Endothelial cell of umbilical vein (primary cell): Measurements from ENCODE around the gene INSC.

ENCODE experiments used
- EZH2 ChIP-seq: IDR thresholded peaks from 2 replicates; pipeline ENCODE4 v1.6.1; 2012; ENCODE audit warnings: borderline replicate concordance, low read depth, mild to moderate bottlenecking, moderate library complexity, low read length, inconsistent platforms; ENCODE audit not compliant: severe bottlenecking
- FOS ChIP-seq: IDR thresholded peaks from 2 replicates; pipeline ENCODE4 v1.6.1; 2011; ENCODE audit warnings: mild to moderate bottlenecking, low read length, moderate library complexity, borderline replicate concordance; ENCODE audit not compliant: insufficient read depth
- GATA2 ChIP-seq: IDR thresholded peaks from 2 replicates; pipeline ENCODE4 v1.7.0; 2011; ENCODE audit warnings: low read depth, mild to moderate bottlenecking, moderate library complexity, mixed read lengths, low read length; ENCODE audit not compliant: insufficient read length, insufficient read depth
- MYC ChIP-seq: IDR thresholded peaks from one replicate; pipeline ENCODE4 v1.6.1; 2011; ENCODE audit warnings: mild to moderate bottlenecking, low read depth, low read length
- POLR2A ChIP-seq: IDR thresholded peaks from 2 replicates; pipeline ENCODE4 v1.6.1; 2012; ENCODE audit warnings: low read depth, mild to moderate bottlenecking, control low read depth, low read length
- POLR2AphosphoS5 ChIP-seq: IDR thresholded peaks from 2 replicates; pipeline ENCODE4 v1.6.1; 2012; ENCODE audit warnings: low read depth, mild to moderate bottlenecking, control low read depth, low read length, moderate library complexity; ENCODE audit not compliant: insufficient read depth
- TF ChIP-seq, protein P1 (sequence below), 2 donors: IDR thresholded peaks; 1 replicate in 1 of 2; 2 replicates in 1 of 2; pipeline ENCODE4 v1.5.1; 2011; ENCODE audit warnings: low read length in 2 of 2, mild to moderate bottlenecking in 2 of 2, moderate library complexity in 2 of 2, control low read depth in 1 of 2, inconsistent platforms in 1 of 2, low read depth in 1 of 2; ENCODE audit not compliant: insufficient read depth in 1 of 2; ENCODE audit errors: extremely low read depth in 1 of 2
- TF ChIP-seq, protein P2 (sequence below): IDR thresholded peaks from 2 replicates; pipeline ENCODE4 v1.6.1; 2011; ENCODE audit not compliant: insufficient read depth, insufficient read length

DNA sequence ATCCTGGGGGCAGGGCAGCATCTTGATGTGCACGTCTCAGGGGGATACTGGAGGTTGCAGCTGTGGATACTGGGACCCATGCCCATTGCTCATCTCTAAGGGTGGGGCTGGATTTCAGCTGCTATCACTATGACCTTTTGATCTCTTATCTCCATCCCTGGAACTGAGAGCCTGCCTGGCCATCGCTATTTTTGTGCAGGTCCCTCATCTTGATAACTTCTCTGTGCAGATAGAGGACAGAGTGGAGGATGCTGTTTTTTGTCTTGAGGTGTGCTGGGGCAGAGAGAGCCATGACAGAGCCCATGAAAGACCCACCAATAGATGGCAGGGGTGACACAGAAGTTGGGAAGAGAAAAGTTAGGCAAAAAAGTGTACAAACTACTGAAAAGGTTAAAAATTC, 5.1 kb upstream of the INSC start:
- TF ChIP-seq POLR2AphosphoS5 = no peak
- TF ChIP-seq, protein P1, sequence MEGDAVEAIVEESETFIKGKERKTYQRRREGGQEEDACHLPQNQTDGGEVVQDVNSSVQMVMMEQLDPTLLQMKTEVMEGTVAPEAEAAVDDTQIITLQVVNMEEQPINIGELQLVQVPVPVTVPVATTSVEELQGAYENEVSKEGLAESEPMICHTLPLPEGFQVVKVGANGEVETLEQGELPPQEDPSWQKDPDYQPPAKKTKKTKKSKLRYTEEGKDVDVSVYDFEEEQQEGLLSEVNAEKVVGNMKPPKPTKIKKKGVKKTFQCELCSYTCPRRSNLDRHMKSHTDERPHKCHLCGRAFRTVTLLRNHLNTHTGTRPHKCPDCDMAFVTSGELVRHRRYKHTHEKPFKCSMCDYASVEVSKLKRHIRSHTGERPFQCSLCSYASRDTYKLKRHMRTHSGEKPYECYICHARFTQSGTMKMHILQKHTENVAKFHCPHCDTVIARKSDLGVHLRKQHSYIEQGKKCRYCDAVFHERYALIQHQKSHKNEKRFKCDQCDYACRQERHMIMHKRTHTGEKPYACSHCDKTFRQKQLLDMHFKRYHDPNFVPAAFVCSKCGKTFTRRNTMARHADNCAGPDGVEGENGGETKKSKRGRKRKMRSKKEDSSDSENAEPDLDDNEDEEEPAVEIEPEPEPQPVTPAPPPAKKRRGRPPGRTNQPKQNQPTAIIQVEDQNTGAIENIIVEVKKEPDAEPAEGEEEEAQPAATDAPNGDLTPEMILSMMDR (IDR thresholded peaks at IDR 0.05; ENCODE audit: extremely low read depth in 1 of 2, insufficient read depth in 1 of 2, low read depth in 1 of 2, low read length in 2 of 2) = no peak
- no peak for TF ChIP-seq GATA2
- no peak for TF ChIP-seq POLR2A
- TF ChIP-seq EZH2 = no peak
- TF ChIP-seq, protein P2, sequence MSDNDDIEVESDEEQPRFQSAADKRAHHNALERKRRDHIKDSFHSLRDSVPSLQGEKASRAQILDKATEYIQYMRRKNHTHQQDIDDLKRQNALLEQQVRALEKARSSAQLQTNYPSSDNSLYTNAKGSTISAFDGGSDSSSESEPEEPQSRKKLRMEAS = no peak
- TF ChIP-seq FOS = no peak
- no peak for TF ChIP-seq MYC
